ENCODE data around the gene CRTAC1.

GRCh38 chr10:97873569-97873968 is 156.9 kb downstream of the CRTAC1 start:
- TF ChIP-seq POLR2A (IDR thresholded peaks at IDR 0.05) (no peak), CTCF (IDR thresholded peaks at IDR 0.05 in 8 of 11, conservative IDR thresholded peaks at IDR 0.05 in 3 of 11) (no peak)

All from spleen (tissue), 7 donors.